GM19240 (cell line): Measurements from ENCODE around the gene MOB3A.

Source experiments
- DNase-seq: peaks from one replicate; pipeline ENCODE4 v3.0.0; 2011; ENCODE audit warnings: low spot score; ENCODE audit not compliant: insufficient read length

The MOB3A gene

DNA sequence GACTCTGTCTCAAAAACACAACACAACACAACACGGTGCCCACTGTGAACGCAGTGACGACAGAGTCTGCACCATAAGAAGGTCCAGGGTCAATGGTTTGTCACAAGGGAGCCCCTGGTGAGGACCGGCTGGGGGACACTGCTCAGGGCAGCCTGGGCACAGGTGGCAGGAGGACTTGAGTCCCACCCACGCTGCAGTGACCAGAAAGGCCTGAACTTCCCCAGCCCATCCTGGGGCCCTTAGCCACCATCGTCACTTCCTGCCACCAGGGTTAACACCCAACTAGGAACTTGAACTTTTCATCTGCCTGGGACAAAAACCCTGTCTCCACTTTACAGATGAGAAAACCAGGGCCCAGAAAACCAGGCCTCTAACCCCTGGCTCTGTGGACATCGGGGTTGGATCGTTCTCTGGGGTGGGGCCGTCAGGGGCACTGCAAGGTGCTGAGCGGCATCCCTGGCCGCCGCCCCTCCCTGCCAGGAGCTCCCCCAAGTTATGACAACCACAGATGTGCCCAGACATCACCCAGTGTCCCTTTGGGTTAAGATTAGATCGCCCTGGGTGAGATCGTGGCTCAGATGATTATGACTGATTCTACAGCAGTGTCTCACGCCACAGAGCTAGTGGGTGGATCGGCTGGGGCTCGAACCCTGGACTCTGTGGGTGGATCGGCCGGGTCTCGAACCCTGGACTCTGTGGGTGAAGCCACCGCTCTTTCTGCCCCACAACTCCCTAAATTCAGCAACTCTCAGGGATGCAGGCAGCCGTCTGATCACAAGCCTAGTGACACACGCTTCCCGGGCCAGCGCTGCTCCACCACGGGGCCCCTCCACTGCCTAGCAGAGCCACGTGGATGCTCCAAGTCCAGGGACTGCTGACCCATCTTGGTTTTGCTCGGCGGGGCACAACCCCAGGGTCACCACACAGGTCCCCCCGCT lies 14.0 kb downstream of the MOB3A start:
- no peak for DNase-seq

DNA sequence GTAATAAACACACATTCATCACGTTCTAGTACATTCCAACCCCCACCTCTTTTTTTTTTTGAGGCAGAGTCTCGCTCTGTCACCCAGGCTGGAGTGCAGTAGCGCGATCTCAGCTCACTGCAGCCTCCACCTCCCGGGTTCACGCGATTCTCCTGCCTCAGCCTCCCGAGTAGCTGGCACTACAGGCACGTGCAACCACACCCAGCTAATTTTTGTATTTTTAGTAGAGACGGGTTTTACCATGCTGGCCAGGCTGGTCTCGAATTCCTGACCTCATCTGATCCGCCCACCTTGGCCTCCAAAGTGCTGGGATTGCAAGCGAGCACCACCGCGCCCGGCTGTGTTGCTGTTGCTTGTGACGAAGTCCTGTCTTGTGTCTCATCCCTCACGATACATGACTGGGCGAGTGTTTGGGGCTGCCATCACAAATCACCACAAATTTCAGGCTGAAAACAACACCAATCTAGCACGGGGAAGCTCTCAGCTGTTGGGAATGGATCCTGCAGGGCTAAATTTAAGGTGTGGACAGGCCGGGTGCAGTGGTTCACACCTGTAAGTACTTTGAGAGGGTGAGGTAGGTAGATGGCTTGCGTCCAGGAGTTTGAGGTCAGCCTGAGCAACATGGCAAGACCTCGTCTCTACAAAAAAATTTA lies 15.7 kb downstream of the MOB3A start:
- DNase-seq: no peak

DNA sequence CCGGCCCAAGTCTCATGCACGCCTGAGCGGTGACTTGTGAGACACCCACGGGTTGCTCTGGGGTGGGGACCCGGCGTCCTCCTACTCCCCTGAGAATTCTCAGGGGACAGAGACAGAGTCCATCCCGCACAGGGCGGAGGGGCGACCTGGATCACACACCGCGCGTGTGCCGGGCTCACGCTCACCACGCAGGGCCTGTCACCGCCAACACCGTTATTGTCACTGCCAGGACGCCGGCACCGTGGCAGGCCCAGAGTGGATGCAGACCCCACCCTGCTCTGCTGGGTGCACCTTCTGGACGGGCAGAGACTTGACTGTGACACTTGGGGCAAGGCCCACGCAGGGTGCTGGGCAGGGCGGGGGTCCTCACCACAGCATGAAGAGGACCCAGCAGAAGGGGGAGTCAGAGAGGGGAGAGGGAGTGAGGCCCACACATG lies 16.2 kb downstream of the MOB3A start:
- DNase-seq: no peak

DNA sequence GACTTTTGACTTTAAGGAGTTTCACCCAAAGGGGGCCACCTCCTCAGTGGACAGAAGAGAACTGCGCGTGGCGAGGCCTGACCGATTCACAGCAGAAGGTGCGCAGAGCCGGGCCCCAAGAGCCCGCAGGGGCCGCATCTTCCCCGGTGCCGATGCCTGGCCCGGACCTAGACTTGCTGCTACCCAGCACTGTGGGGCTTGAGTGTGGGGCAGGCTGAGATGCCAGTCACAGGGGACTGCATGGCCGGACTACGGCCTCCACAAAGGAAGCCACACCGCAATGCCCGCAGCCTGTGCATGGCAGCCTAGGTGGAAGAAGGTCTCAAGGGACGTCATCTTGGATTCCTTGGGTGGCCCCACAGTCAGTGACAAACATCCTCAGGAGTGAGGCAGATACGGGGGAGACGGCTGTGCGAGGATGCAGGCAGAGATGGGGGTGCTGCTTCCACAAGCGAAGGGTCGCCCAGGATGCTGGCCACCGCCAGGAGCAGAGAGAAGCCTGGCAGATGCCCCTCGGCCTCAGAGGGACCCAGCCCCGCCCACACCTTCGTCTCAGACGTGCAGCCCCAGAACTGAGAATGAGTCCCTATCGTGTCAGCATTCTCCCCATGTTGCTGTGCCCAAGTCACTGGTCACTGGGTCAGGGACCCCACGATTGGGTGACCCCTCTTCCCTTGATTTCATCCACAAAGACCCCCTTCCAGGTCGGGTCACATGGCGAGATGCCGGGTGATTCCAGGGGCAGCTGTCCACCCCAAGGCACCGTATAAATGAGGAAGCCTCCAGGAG lies 16.9 kb downstream of the MOB3A start:
- DNase-seq: no peak

DNA sequence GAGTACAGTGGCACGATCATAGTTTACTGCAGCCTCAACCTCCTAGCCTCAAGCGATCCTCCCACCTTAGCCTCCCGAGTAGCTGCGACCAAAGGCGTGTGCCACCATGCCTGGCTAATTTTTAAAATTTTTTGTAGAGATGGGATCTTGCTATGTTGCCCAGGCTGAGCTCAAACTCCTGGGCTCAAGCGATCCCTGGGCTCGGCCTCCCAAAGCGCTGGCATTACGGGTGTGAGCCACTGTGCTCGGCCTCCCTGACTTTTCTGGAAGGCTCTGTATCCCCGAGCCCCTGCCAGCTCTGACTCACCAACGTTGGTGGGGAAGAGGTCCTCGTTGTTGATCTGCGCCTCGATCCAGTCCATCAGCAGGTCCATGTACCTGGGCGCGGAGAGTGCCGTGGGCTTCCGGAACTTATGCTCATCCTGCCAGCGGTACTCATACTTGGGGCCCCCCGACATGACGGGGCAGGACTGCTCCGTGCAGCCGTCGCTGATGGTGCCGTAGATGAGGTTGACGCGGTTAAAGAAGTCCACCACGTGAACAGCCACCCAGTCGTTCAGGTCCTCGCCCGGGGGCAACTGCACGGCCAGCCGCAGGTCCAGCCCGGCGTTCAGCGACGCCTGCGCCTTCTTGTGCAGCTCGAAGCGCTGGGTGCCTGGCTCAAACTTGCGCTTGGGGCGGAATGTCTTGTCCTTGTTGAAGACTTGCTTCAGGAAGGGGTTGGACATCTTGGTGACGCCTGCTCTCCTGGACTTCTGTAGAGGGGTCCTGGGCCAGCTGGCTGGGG lies 18.1 kb downstream of the MOB3A start:
- no peak for DNase-seq

DNA sequence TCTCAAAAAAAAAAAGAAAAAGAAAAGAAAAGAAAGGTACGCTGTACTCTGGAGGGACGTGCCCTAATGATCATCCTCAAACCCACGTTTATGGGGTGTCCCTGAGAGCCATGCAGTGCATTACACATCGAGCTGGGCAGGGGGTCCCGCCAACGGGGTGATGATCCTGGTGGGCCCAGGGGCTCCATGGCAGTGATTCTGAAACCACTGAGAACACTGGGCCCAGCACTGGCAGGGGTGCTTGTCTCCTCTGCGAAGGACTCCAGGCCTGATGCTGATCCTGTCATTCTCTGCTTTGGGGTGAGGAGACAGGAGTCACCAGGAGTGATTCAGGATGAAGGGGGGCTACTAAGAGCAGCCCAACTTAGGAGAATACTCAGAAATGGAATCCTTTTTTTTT lies 18.7 kb downstream of the MOB3A start:
- no peak for DNase-seq

DNA sequence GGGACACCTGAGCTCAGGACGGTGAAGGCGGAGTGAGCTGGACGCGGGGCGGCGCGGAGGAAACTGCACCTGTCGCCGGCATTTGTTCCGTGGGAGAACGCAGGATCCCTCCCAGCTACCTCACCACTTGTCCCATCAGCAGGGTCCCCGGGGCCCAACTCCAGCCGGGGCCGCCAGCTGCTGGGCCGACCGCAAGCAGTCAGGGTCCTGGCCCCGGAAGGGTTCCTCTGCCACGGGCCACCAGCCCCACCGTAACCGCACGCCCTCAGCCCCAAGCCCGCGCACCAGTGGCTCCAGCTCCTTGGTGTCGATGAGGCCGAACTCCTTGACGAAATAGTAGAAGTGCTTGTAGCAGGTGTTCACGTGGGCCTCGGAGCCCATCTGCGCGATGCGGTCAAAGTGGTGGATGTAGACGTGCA lies 19.6 kb downstream of the MOB3A start:
- DNase-seq: no peak

DNA sequence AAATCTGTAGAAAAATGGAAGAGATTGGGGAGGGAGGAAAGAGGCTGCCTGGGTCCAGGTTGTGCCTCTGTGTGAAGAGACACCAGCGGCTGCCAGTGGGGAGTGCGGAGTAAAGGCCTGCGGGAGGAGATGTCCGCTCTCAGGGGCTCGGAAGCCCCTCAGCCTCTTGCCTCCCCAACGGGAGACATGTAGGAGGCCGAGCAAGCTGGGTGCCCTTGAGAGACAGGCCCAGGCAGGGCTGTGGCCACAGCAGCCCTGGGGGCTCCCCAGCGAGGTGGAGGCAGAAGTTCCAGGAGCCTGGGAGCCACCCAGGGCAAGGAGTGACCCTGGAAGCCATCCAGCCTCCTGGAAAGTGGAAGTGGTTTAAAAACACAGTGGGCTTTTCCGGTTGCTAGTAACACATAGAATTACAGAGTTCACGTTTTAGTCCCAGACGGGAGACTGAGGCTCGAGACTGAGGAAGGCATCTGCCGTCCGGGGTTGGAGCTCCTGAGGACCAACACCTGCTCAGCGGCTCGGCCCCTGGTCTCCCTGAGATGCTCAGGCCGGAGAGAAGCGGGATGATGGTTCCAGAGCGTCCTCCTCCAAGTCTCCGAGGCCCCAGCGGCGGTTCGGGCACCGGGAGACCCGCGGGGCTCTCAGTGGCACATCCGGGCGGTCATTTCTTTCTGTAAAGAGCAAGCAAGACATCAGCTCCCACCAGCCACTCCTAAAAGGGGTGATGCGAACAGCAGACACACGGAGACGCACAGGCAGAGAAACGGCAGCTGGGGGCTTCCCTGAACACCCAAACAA lies 23.2 kb downstream of the MOB3A start:
- no peak for DNase-seq

DNA sequence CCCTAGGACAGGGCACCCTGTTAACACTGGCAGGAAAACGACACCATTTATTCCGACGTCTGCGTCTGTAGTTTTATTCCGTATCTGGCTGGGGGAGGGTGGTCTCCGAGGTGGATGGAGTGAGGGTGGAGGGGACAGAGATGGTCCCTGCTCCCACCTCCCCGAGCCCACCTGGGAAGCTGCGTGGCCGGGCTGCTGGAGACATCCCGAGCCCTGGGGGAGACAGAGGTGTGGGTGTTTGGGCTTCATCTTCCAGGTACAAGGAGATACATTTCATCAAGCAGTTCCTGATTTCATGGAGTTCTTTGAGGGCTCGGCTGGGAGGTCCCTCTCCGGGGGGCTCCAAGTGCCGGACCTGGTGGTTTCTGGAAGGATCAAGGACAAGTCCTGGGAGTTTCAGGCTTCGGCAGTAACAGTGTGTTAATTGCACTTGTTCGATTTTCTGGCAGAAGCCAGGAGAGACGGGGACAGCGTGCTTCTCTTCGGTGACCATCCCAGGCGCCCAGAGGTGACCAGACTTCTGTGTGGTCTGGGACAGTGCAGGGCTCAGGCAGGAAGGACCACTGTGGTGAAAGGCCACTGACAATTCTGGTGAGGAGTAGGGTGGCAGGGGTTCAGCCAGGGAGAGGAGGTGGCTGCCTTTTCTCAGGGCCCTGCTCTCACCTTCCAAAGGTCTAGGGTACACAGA lies 25.0 kb downstream of the MOB3A start:
- no peak for DNase-seq

DNA sequence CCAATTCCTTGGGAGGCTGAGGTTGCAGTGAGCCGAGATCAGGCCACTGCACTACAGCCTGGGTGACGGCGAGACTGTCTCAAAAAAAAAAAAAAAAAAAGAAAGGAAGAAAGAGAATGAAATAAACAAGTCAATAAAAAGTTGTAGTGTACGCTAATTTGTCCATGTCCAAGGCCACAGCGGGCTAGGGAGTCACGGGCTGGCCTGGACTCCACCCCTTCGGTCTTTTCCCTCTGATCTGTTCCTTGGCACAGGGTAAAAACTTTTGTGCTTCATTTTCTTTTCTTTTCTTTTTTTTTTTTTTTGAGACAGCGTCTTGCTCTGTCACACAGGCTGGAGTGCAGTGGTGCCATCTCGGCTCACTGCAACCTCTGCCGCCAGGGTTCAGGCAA lies 25.7 kb downstream of the MOB3A start:
- DNase-seq: no peak

DNA sequence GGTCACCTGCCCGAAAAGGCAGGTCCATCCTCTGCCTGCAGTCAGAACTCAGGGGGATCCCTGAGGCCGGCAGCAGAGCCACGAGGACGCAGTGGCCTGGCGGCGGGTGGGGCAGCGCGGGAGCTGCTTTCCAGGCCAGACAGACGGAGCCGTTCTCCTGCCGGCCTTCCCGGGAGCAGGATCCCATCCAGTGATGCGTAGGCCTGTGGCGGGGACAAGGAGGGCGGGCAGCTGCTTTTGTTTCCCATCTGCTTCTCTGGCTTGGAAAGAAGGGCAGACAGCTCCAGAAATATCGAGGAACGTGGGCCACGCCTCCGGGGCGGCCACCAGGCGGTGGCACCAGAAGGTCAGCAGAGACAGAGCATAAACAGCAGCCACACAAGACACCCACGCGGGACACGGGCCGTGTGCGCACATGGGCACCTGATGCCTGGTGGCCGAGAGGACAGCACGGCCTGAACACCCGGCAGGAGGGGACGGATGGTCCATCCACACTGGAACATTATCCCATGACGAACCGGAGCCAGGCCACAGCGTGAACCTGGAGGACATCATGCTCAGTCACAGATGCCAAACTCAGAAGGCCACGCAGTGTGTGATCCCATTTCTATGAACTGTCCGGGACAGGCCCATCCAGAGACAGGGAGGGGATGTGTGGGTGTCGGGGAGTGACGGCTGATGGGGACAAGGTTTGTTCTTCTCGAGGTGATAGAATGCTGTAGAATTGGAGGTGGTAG lies 31.2 kb downstream of the MOB3A start:
- no peak for DNase-seq

DNA sequence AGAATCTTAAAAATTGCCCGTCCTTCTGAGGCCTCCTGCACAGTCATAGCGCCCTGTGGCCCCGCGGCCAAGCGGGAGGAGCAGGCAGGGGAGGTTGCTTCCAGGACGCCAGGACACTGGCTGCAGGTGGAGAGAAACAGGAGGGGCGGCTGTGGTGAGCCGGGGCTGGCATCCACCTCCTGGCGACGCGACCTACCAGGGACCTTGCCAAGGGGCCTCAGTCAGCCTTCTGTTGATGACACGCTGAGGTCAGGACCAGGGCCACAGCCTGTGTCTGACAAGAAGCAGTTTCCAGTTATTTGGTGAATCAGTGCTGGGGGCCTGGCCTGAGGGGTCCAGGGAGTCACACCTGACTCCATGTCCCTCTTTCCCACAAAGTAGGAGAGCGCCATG lies 31.7 kb downstream of the MOB3A start:
- DNase-seq: no peak

DNA sequence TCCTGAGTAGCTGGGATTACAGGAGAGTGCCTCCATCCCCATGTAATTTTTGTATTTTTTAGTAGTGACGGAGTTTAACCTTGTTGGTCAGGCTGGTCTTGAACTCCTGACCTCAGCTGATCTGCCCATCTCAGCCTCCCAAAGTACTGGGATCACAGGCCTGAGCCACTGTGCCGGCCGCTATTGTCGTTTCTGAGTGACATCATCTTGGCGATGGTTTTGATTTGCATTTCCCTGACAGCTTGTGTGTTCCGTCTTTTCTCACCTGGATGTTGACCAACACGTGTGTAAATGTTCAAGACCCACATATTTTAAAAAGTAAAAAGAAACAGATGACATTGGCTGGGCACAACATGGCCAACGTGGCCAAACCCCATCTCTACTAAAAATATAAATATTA lies 32.3 kb downstream of the MOB3A start:
- no peak for DNase-seq

DNA sequence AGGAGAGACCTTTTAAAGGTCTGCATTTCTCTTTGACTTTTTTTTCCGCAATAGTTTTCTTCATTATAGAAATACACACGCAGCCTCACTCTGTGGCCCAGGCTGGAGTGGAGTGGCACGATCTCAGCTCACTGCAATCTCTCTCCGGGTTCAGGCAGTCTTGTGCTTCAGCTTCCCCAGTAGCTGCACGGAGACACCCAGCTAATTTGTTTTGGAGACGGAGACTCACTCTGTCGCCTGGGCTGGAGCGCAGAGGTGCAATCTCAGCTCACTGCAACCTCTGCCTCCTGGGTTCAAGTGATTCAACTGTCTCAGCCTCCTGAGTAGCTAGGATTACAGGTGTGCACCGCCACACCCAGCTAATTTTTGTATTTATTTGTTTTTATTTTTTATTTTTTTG lies 33.4 kb downstream of the MOB3A start:
- no peak for DNase-seq

DNA sequence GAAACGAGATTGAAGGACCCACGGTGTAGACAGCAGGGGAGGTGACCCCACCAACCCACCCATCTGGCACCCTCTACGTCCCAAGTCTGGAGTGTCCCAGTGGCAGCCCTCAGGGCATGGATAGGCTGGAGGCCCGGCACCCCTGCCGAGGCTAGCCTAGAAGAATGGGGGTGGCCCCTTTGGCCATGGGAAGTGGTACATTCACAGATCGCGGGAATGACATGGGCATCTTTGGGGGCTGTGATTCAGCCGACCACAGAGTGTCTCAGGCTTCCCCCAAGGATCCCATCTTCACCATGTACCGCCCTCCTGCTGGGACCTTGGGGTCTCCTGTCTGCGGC lies 33.8 kb downstream of the MOB3A start:
- DNase-seq: no peak

DNA sequence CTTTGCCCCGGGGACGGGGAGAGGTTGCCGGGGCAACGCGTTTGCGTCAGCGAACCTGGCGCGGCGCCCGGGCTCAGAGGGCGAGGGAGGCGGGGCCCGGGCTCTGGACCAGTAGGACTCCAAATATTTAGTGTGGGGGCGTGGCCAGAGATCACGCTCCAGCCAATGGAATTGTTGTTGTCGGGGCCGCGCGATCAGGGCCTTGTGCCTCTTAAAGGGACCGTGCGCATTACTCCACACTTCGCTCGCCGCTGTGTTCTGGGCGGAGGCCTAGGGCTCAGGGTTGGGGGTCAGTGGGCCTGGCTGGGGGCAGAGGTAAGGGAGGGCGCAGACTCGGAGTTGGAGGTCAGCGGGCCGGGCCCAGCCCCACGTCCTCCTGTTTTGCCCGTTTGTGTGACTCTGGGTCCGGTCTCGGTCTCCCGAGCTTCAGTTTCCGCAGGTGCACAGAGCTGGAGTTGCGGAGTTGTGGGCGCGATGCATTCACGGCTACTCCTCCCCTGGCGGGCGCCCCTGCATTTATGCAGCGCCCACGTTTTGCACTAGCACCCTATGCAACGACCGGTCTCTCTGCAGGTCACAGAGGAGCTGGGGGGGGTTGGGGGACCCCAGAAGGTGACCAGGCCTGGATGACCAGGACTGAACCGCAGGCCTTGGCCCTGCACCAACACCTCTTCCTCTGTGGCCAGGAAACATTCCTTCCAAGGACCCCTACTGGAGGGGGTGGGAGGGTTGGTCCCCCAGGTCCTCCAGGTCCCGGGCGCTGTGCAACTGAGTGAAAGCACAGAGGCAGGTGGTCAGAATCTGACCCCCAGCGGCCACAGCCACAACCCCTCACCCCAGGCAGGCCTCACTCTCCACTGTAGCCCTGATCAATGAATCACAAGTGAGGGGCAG lies 34.4 kb downstream of the MOB3A start:
- DNase-seq: peak; percentile 95

DNA sequence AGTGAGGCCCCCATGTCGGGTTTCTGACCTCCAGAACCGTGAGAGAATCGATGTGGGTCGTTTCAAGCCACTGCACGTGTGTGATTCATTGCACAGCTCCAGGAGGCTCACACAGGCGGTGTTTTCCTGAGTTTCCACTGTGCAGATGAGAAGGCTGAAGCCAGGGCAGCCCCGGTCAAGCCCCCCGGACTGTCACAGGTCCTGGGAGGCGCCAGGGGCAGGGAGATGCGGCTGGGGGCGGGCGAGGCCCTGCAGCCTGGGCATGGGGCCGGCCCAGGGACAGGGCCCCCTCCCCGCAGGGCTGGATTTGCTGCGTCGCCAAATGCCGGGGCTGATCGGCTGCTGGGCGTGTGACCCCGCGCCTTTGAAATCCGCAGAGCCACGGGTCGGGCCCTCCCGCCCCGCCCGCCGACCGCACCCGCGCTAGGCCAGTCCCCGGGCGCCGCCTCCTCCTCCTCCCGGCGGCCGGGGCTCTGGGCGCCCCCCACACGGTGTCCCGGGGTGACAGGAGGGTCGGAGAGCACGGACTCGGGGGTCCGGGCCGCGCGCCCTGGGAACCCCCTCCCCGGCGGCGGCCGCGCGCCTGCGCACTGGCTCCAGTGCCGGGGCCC lies 35.1 kb downstream of the MOB3A start:
- DNase-seq: no peak
